ENCODE results near the gene OCIAD1. TPM values are rescaled to one million over a fixed set of nuclear protein-coding genes. Genes with fewer than 3 reads are reported as not detected.
"Not testable (repeated sequence)": the region's sequence is repeated elsewhere in the genome, so short reads cannot be mapped to it uniquely, and the experiment has no call there.

The OCIAD1 gene
- total RNA-seq, 1 donor from 2014 or later = 96.7 TPM

DNA sequence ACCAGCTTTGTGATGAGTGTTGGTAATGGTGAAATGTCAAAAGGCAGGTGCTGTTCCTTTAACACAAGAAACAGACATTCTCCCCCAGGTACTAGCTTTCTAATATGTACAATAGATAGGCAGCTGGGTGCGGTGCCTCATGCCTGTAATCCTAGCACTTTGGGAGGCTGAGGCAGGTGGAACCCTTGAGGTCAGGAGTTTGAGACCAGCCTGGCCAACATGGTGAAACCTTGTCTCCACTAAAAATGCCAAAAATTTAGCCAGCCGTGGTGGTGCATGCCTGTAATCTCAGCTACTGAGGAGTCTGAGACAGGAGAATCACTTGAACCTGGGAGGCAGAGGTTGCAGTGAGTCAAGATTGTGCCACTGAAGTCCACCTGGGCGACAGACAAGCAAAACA lies 50.8 kb downstream of the OCIAD1 start:
- not testable (repeated sequence) for DNase-seq (ENCODE audit: low spot score)

DNA sequence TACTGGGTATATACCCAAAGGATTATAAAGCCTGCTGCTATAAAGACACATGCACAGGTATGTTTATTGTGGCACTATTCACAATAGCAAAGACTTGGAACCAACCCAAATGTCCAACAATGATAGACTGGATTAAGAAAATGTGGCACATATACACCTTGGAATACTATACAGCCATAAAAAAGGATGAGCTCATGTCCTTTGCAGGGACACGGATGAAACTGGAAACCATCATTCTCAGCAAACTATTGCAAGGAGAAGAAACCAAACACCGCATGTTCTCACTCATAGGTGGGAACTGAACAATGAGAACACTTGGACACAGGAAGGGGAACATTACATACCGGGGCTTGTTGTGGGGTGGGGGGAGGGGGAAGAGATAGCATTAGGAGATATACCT lies 58.9 kb downstream of the OCIAD1 start:
- not testable (repeated sequence) for DNase-seq (ENCODE audit: low spot score)

DNA sequence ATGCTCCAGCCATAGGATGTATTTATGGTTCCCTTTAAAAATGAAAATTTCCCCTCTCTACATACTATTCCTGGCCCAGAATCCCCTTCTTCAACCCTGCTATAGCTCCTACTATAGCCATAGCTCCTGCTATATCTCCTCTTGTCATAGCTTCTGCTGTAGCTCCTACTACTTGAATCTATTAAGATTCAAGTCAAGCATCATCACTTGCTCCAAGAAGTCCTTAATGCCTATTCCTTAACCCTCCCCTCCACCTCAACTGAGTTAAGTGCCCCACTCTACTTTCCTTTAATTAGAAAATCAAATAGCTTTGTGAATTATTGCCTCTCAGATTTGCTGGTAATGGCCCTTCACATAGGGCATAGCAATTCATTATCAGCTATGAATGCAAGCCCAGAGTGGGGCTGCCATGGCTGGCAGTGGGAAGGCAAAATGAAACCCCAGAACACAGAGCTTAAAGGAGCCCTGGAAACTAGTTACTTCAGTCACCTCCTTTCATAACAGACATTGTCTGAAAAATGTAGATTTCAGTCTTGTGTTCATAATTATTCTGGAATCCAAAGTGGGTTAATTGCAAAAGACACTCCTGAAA lies 60.2 kb downstream of the OCIAD1 start:
- no peak for DNase-seq (ENCODE audit: low spot score)

DNA sequence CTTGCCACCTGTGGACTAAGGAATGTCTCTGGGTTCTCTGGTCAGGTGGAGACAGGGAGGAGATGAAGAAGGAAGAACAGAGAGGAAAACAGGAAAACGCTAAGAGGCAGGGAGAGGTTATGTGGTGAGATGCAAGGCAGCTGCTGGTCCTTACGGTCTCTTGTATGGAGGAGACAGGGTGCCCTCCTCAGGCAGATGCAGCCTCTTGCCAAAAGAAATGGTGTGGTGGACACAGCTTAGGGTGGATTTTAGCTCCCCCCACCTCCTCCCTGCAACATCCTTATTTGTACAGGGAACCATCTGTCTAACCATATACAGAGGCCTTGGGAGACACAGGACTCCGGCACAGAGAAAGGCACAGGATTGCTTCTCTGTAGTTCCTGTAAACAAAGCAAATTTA lies 66.0 kb downstream of the OCIAD1 start:
- DNase-seq (ENCODE audit: low spot score) = no peak

DNA sequence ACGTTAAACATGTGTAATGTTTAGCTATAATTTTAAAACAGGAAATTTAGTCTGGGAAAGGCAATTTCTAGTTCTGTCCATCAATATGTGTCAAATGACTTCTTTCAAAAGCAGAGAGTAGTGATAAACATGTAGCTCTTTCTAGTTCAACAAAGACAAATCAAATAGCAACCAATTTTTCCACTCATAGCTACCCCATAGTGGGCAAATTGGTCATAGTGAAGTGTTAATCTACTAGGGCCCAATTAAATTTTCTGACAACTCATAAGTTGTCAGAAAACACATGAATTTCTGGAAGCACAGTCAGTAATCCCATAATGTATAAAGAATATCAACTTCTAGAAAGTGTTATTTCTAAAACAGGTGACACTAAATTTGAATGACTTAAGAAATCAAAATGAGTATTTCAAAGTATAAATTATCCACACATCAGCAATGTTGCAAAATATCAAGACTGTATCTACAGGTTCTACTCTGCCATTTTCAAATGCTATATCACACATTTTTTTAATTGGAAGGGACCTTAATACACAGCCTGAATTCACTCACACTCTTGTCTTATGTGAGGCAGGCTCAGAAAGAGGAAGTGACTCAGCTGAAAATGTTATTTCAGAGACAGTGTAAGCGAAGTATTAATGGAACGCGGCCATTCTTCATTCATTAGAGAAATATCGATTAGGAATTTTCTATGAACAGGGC lies 68.0 kb downstream of the OCIAD1 start:
- no peak for DNase-seq (ENCODE audit: low spot score)

DNA sequence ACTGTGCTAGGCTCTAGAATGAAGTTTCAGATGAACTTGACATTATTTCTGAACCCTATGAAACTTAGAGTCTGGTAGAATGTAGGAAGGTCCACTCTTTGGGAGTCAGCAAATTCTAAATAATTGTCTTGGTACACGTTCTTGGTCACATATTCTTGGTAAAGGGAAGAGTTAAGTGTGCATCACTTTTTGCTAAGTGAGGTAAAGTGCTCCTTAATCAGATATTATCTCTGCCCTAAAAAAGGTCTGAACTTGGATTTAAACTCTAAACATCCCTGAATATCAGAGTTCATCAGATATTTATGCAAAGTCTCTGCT lies 68.5 kb downstream of the OCIAD1 start:
- no peak for DNase-seq (ENCODE audit: low spot score)

DNA sequence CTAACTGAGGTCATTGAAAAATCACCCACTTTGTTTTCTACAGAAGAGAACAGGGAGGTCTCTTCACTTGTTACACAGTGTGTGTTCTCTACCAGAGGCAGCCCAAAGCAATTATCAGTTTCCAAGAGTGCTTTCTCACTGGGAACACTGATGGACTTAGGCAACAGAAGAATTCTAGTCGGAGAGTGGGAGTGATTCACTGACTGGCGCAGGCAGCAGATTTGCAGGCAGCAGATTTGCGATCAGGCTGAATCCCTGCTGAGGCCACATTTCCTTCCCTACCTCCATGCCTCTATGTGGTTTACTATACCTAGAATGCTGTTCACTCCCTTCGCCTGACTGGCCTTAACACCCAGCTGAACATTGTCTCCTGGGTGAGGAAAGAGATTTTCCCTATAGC lies 69.1 kb downstream of the OCIAD1 start:
- DNase-seq (ENCODE audit: low spot score) = no peak

DNA sequence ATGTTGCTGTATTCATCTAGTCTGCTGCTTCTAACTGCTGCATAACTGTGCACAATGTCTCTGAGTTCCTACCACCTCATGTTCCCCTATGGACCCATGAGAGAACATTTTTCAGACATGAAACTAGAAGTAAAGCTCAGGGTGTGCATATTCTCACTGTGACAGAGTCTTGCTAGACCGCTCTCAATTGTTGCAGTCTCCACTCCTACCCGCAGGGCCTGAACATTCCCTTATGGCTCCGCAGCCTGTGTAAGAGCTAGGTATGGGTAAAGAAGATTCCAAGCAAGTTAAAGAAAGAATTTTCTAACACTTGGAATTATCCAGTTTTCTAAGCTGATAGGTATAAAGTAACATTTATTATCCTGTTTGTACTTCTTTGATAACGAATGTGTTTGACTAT lies 70.3 kb downstream of the OCIAD1 start:
- DNase-seq (ENCODE audit: low spot score) = no peak

DNA sequence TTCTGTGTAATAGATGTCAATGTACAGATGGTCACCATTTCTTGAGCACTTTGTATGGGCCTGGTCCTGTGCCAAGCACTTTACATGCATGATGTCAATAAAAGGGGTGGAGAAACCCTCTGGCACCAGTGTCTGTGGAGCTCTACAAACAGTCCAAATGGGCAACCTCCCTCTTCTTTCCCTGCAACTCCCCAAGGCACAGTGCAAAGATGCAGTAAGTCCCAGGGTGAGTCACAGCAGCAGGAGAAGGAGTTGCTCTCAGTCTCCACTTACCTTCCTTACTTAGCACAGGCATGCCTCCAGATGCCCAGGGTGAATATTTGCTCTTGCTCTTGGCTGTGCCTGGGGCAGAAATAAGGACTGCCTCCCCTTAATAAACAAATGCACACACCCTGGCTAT lies 71.4 kb downstream of the OCIAD1 start:
- no peak for DNase-seq (ENCODE audit: low spot score)

DNA sequence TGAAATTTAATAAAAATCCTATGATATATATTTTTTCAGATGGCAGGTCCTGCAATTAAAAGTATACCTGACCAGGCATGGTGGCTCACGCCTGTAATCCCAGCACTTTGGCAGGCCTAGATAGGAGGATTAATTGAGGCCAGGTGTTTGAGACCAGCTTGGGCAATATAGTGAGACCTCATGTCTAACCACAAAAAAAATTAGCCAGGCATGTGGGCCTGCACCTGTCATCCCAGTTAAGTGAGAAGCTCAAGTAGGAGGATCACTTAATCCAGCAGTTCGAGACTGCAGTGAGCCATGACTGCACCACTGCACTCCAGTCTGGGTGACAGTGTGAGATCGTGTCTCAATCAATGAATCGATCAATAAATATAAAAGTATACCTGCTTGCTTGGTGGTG lies 73.2 kb downstream of the OCIAD1 start:
- no peak for DNase-seq (ENCODE audit: low spot score)

DNA sequence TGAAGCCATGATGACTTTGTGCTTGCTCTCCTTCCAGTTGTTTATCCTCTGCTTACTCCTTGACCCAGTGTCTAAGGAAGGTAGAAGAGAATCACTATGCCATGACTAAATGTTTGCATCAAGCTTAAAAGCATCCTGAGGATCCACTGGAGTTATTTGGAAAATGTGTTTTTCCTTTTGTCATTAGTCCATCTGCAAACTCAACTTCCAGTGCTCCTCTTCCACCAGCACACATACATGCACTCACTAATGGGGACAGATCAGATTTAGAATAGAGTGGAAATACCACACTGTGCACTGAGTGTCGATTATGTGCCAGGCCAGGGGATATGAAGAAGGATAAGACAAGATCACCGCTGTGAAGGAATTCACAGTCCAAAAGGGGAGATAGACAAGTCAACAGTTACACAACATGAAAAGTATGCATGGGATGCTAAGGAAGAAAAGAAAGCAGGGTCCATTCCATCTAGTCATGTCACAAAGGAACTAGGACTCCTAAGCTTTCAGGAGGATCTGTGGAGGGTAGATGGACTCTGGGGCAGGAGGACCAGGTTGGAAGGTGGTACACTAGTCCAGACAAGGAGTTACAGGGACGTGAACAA lies 73.8 kb downstream of the OCIAD1 start:
- DNase-seq (ENCODE audit: low spot score) = no peak

DNA sequence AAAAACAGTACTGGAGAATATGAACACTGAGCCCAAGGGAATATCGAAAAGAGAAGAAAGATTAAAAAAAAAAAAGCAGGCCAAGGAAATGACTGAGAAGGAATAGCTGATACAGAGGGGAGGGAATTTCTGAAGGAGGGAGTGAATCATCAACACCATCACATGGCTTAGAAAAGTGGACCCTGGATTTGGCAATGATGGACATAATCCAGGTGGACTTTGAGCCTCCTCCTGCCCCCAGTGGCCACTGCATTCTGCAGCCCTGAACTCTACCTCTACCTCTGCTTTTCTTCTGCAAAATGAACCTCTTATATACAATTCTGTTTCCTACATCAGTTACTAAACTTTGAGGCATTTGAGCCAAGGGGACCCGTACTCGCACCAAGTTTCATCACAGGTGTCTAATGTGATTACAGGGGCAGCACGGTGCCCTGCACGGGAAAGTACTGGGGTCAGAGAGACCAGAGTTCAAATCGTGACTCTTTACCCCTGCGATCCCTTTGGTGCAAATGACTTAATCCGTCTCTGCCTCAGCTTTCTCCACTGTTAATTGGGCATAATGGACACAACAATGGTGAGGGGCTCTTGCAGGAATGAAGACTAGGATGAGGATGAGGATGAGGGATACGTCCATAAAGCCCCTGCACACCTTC lies 74.6 kb downstream of the OCIAD1 start:
- DNase-seq (ENCODE audit: low spot score) = no peak

DNA sequence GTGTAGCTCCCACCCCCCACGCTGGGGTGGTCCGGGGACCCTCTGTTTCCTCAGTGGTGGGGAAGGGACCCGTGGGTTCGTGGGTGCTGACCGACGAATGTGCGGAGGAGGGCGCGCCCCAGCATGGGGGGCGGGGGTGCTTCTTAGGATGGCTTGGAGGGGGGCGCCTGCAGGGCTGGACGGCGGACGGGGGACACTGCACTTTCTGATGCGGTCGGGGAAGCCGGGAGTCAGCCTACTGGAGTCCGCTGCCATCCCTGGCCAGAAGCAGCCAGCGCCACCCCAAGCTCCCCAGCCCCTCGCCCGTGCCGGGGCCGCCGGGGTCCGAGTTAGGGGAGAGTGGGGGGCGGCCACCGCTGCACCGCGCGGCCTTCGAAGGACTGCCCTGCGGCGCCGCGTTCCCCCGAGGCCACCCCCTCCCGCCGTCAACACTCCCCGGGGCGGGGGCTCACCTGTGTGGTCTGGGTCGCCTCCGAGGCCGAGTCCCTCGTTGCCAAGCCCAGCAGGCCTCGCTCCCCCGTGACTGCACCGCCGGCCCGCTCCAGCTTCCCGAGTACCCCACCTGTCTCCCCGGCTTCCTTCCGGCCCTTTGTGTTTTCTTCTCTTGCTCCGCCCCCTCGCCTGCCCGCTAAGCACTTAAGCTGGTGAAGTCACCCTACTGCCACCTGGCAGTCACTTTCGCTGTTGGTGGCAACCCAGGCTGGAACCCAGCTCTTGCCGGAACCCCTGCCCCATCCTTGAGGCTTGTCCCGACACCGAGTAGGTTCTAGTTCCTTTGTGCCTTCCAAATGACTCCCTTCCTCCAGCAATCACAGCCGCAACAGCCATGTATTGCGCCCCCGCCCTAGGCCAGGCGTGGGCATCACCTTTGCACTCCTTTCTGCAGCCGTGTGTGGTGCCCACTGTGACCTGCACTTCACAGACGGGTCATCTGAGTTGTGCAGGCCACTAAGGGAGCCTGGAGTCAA lies 75.6 kb downstream of the OCIAD1 start, which contains the start of gene OCIAD2:
TSS of gene OCIAD2 (minus strand) at position 569 of the 968 bp plus-strand sequence. CDS start 2,225 bp downstream, outside the sequence.
- no peak for DNase-seq (ENCODE audit: low spot score)

DNA sequence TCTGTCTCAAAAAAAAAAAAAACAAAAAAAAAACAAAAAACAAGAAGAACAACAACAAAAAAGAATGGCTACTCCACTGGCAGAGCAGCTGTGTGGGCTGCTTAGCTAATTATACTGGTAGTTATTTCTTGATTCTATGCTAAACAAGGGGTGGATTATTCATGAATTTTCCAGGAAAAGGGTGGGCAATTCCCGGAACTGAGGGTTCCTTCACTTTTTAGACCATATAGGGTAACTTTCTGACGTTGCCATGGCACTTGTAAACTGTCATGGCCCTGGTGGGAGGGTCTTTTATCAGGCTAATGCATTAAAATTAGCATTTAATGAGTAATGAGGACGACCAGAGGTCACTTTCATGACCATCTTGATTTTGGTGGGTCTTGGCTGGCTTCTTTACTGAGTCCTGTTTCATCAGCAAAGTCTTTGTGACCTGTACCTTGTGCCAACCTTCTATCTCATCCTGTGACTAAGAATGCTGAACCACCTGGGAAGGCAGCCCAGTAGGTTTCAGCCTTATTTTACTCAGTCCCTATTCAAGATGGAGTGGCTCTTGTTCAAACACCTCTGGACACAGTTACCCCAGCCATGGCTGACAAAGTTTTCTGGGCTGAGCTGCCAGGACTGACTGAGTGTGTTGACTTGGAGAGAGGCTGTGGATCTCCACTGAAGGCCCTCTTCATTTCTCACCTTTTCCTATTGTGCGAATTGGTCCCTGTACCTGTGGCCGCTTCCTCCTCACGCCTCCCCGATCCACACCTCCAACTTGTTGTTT lies 77.0 kb downstream of the OCIAD1 start:
- no peak for DNase-seq (ENCODE audit: low spot score)

DNA sequence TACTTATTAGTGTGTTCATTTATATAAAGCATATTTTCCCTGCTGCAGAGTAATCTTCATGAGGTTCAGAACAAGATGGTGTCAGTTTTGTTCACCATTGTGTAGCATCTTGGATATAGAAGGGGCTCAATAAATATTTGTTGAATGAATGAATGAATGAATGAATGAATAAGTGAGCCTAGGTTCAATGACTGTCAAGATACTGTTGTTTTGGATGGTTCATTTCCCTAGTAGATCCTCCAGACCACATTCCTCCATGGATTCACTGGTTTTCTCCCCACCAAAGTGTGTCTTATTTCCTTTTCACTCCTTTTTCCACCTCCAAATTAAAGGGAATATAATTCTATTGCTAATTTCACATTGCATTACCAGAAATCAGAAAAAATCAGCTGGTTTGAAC lies 77.8 kb downstream of the OCIAD1 start:
- no peak for DNase-seq (ENCODE audit: low spot score)

DNA sequence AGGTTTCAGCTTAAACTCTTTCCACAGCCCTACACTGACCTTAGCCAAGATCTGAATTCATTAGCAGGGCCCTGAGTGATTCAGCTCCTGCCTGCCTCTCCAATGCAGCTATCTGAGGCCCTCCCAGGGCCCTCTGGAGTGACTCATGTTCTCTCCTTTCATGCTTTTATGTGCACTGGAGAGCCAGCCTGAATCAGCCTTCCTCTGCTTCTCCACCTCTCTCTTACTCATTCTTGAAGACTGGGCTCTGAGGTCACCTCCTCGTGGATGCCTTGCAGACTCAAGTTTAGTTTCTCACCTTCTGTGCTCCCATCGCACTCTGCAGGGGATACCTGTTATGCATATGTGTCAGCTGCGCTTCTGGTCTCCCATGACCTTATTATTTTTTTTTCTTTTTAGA lies 78.8 kb downstream of the OCIAD1 start:
- DNase-seq (ENCODE audit: low spot score) = no peak

DNA sequence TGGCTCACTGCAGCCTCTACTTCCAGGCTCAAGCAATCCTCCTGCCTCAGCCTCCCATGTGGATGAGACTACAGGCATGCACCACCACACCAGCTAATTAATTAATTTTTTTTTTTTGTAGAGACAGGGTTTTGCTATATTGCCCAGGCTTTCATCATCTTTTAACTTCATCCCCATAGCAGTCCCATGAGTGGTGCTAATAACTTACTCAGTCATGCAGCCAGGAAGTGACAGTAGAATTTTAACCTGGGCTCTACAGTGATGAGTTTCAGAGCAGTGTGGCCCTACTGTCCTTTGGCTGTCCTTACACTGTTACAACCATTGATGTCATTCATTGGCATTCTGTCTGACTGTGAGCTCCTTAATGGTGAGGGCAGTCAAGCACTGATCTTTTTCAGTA lies 79.6 kb downstream of the OCIAD1 start:
- no peak for DNase-seq (ENCODE audit: low spot score)
